H1 (cell line): Measurements from ENCODE around the gene GRIPAP1. TPM values are rescaled to one million over a fixed set of nuclear protein-coding genes. Genes with fewer than 3 reads are reported as not detected.

Source experiments
- CTCF ChIA-PET: fragments of 300-600 bp; sonication (Branson Sonifier 250); formaldehyde crosslinking; loops from one replicate; lab custom pipeline; 2021; ENCODE audit not compliant: partially characterized antibody; lab: Charles Lee
- POLR2A ChIA-PET: fragments of 300-600 bp; sonication (Branson Sonifier 250); formaldehyde crosslinking; loops from one replicate; lab custom pipeline; 2021; ENCODE audit warnings: inconsistent platforms; ENCODE audit not compliant: partially characterized antibody; lab: Charles Lee
- DNase-seq, 2 experiments: peaks; one replicate each; pipeline versions ENCODE4 v3.0.0 to v3.0.0-alpha.2; 2010 to 2022; ENCODE audit warnings: low spot score in 2 of 2, low read depth in 1 of 2, mixed read lengths in 1 of 2
- FAIRE-seq: peaks from 2 replicates; lab custom pipeline; 2011; peaks lifted over from hg19 to GRCh38; lab: Jason Lieb, UNC
- H2AFZ ChIP-seq: 2 replicates; pipeline ENCODE4 v1.8.1; 2012; ENCODE audit warnings: low read length, inconsistent platforms
- H2AK5ac ChIP-seq: 2 replicates; pipeline ENCODE4 v1.6.1; 2013; ENCODE audit warnings: low read depth, low read length
- H2BK120ac ChIP-seq: replicated peaks from 2 replicates; pipeline ENCODE3; 2013; ENCODE audit warnings: low read depth, low read length, inconsistent platforms
- H2BK12ac ChIP-seq: 2 replicates; pipeline ENCODE4 v1.6.1; 2013; ENCODE audit warnings: low read depth, low read length
- H2BK15ac ChIP-seq: 2 replicates; pipeline ENCODE4 v1.6.1; 2013; ENCODE audit warnings: low read length
- H2BK20ac ChIP-seq: 2 replicates; pipeline ENCODE4 v1.6.1; 2013; ENCODE audit warnings: low read length
- H2BK5ac ChIP-seq: 2 replicates; pipeline ENCODE4 v1.6.1; 2013; ENCODE audit warnings: low read depth, low read length
- H3K14ac ChIP-seq: 2 replicates; pipeline ENCODE4 v1.6.1; 2013; ENCODE audit warnings: inconsistent platforms; ENCODE audit not compliant: insufficient read length
- H3K18ac ChIP-seq: 2 replicates; pipeline ENCODE4 v1.6.1; 2013; ENCODE audit warnings: low read length; ENCODE audit errors: extremely low read depth
- H3K23ac ChIP-seq: 2 replicates; pipeline ENCODE4 v1.6.1; 2013; ENCODE audit warnings: inconsistent platforms; ENCODE audit not compliant: insufficient read length
- H3K23me2 ChIP-seq: 2 replicates; pipeline ENCODE4 v1.6.1; 2013; ENCODE audit warnings: low read depth, low read length
- H3K27ac ChIP-seq: 2 replicates; pipeline ENCODE4 v1.6.1; 2011; ENCODE audit warnings: low read depth, low read length, inconsistent platforms
- H3K27me3 ChIP-seq, 4 experiments: replicated peaks in 1 of 4; 1 replicate in 1 of 4; 2 replicates in 3 of 4; pipeline versions ENCODE4 v1.6.1 to v1.8.1; 2011 to 2013; ENCODE audit warnings: low read length in 3 of 4, mild to moderate bottlenecking in 3 of 4, inconsistent platforms in 2 of 4, mixed read lengths in 2 of 4, moderate library complexity in 1 of 4; ENCODE audit not compliant: control insufficient read depth in 3 of 4, insufficient read depth in 3 of 4; ENCODE audit errors: extremely low read depth in 1 of 4
- H3K36me3 ChIP-seq, 4 experiments: 2 replicates each; pipeline versions ENCODE4 v1.6.1 to v1.8.1; 2011 to 2013; ENCODE audit warnings: mild to moderate bottlenecking in 4 of 4, low read length in 3 of 4, moderate library complexity in 2 of 4, control low read depth in 1 of 4, inconsistent platforms in 1 of 4; ENCODE audit not compliant: insufficient read depth in 4 of 4, control insufficient read depth in 2 of 4
- H3K4ac ChIP-seq: replicated peaks from 2 replicates; pipeline ENCODE3; 2013; ENCODE audit warnings: low read length, low read depth, mixed read lengths, inconsistent platforms; ENCODE audit not compliant: insufficient read length
- H3K4me1 ChIP-seq, 4 experiments: replicated peaks in 1 of 4; 1 replicate in 1 of 4; 2 replicates in 3 of 4; pipeline versions ENCODE4 v1.6.1 to v1.8.1; 2011 to 2013; ENCODE audit warnings: low read length in 3 of 4, inconsistent platforms in 2 of 4, mixed read lengths in 1 of 4; ENCODE audit not compliant: insufficient read depth in 4 of 4, control insufficient read depth in 3 of 4
- H3K4me2 ChIP-seq, 2 experiments: 2 replicates each; pipeline versions ENCODE4 v1.6.1 to v1.8.1; 2011 to 2013; ENCODE audit warnings: low read depth in 2 of 2, low read length in 2 of 2, control low read depth in 1 of 2, inconsistent platforms in 1 of 2, mild to moderate bottlenecking in 1 of 2; ENCODE audit not compliant: insufficient read depth in 1 of 2
- H3K4me3 ChIP-seq, 4 experiments: fragments of 200-600, 300-600 bp in 1 of 4; sonication (generic), shearing (Covaris generic), sonication (Bioruptor Twin) in 1 of 4; 2 replicates each; pipeline versions ENCODE4 v1.5.1 to v1.8.1; 2011 to 2016; ENCODE audit warnings: low read length in 4 of 4, low read depth in 3 of 4, control low read depth in 2 of 4, inconsistent platforms in 2 of 4, mild to moderate bottlenecking in 2 of 4, mixed read lengths in 1 of 4, moderate library complexity in 1 of 4; ENCODE audit not compliant: insufficient read depth in 2 of 4; ENCODE audit errors: extremely low read depth in 1 of 4
- H3K56ac ChIP-seq: replicated peaks from 2 replicates; pipeline ENCODE3; 2013; ENCODE audit warnings: low read depth, mild to moderate bottlenecking, mixed read lengths, low read length, inconsistent platforms; ENCODE audit not compliant: insufficient read length
- H3K79me1 ChIP-seq: 2 replicates; pipeline ENCODE4 v1.6.1; 2013; ENCODE audit warnings: low read depth, low read length, control low read depth
- H3K79me2 ChIP-seq, 2 experiments: 2 replicates each; pipeline versions ENCODE4 v1.6.1 to v1.8.1; 2012 to 2013; ENCODE audit warnings: low read length in 2 of 2, mild to moderate bottlenecking in 2 of 2, inconsistent platforms in 1 of 2; ENCODE audit not compliant: insufficient read depth in 2 of 2, control insufficient read depth in 1 of 2
- H3K9ac ChIP-seq, 4 experiments: replicated peaks in 1 of 4; 1 replicate in 1 of 4; 2 replicates in 3 of 4; pipeline versions ENCODE4 v1.6.1 to v1.8.1; 2011 to 2013; ENCODE audit warnings: low read depth in 3 of 4, low read length in 3 of 4, control low read depth in 2 of 4, mild to moderate bottlenecking in 2 of 4, moderate library complexity in 2 of 4, inconsistent platforms in 1 of 4; ENCODE audit errors: extremely low read depth in 1 of 4
- H3K9me3 ChIP-seq, 2 experiments: 2 replicates each; pipeline versions ENCODE4 v1.6.1 to v1.8.1; 2012 to 2013; ENCODE audit warnings: mild to moderate bottlenecking in 2 of 2, moderate library complexity in 2 of 2, control low read depth in 1 of 2, inconsistent platforms in 1 of 2, low read depth in 1 of 2, low read length in 1 of 2, mixed read lengths in 1 of 2; ENCODE audit not compliant: insufficient read depth in 2 of 2
- H4K20me1 ChIP-seq, 2 experiments: replicated peaks in 1 of 2; 2 replicates each; pipeline versions ENCODE3 to v1.8.1; 2011 to 2013; ENCODE audit warnings: inconsistent platforms in 2 of 2, low read length in 2 of 2, mild to moderate bottlenecking in 1 of 2; ENCODE audit not compliant: insufficient read depth in 2 of 2, control insufficient read depth in 1 of 2
- H4K5ac ChIP-seq: 2 replicates; pipeline ENCODE4 v1.6.1; 2013; ENCODE audit warnings: low read length, low read depth, mixed read lengths, inconsistent platforms; ENCODE audit not compliant: insufficient read length
- H4K8ac ChIP-seq: 2 replicates; pipeline ENCODE4 v1.8.0; 2013; ENCODE audit warnings: mild to moderate bottlenecking, moderate library complexity, low read length, inconsistent platforms; ENCODE audit not compliant: insufficient read depth; ENCODE audit errors: extremely low read depth
- H4K91ac ChIP-seq: replicated peaks from 2 replicates; pipeline ENCODE3; 2013; ENCODE audit warnings: low read length, mixed read lengths, inconsistent platforms; ENCODE audit not compliant: insufficient read length
- ASH2L ChIP-seq: fragments of 200-600, 300-600 bp; sonication (generic); IDR thresholded peaks from one replicate; pipeline ENCODE4 v1.7.1; 2017; ENCODE audit warnings: low read length
- CBX8 ChIP-seq: fragments of 300-800, 300-1000 bp; sonication (generic); IDR thresholded peaks from 2 replicates; pipeline ENCODE4 v1.7.1; 2016; ENCODE audit warnings: low read depth, low read length, borderline replicate concordance
- CEBPB ChIP-seq: IDR thresholded peaks from 2 replicates; pipeline ENCODE4 v1.6.1; 2012; ENCODE audit warnings: low read depth, low read length
- EP300 ChIP-seq, 2 experiments: IDR thresholded peaks; 1 replicate in 1 of 2; 2 replicates in 1 of 2; pipeline ENCODE4 v1.6.1; 2011 to 2012; ENCODE audit warnings: low read depth in 2 of 2, low read length in 2 of 2, mild to moderate bottlenecking in 2 of 2, borderline replicate concordance in 1 of 2, inconsistent platforms in 1 of 2, moderate library complexity in 1 of 2
- EZH2 ChIP-seq: fragments of 200-600 bp; sonication (generic); IDR thresholded peaks from 2 replicates; pipeline ENCODE4 v1.7.1; 2012; ENCODE audit warnings: low read depth, mild to moderate bottlenecking, moderate library complexity, low read length, inconsistent platforms; ENCODE audit not compliant: severe bottlenecking
- MAFK ChIP-seq: IDR thresholded peaks from 2 replicates; pipeline ENCODE4 v1.6.1; 2012; ENCODE audit warnings: low read depth, mild to moderate bottlenecking, improper control_type of control experiment, low read length
- SIRT6 ChIP-seq: IDR thresholded peaks from one replicate; pipeline ENCODE4 v1.7.1; 2012; ENCODE audit warnings: low read length, inconsistent platforms
- SP4 ChIP-seq: IDR thresholded peaks from 2 replicates; pipeline ENCODE4 v1.6.1; 2012; ENCODE audit warnings: low read length, inconsistent platforms
- TAF1 ChIP-seq: IDR thresholded peaks from 2 replicates; pipeline ENCODE4 v1.6.1; 2011; ENCODE audit warnings: mild to moderate bottlenecking, low read depth, low read length
- YY1 ChIP-seq: IDR thresholded peaks from 2 replicates; pipeline ENCODE4 v1.6.1; 2011; ENCODE audit warnings: low read depth, mild to moderate bottlenecking, low read length
- WGBS, 2 experiments: shearing (Covaris generic) in 1 of 2; methylation state at CpG; one replicate each; pipeline versions ENCODE4 v1.1.6 to v1.1.7; 2013 to 2015; ENCODE audit warnings: low lambda C conversion rate in 2 of 2, mixed read lengths in 2 of 2, inconsistent platforms in 1 of 2, low coverage in 1 of 2, missing lambda C conversion rate in 1 of 2; ENCODE audit not compliant: insufficient replicate concordance in 2 of 2, insufficient coverage in 1 of 2, insufficient read length in 1 of 2; ENCODE audit errors: extremely low coverage in 1 of 2, missing lambda C conversion rate in 1 of 2; 5-methylcytosine and 5-hydroxymethylcytosine counted together
- polyA plus RNA-seq, 7 experiments: library from polyadenylated mRNA; depleted of rRNA in 3 of 7; stranded (reverse) in 5 of 7; unstranded in 2 of 7; fragments of >200 nt in 5 of 7; fragments of 200-250 nt in 2 of 7; gene quantifications; 1 replicate in 5 of 7; 2 replicates in 1 of 7; 4 replicates in 1 of 7; pipeline versions ENCODE4 v1.2.1 to v1.2.3, GENCODE V29; 2011 to 2013; ENCODE audit warnings: missing spikeins in 2 of 7, mixed read lengths in 2 of 7
- total RNA-seq: library from RNA; stranded (reverse); fragmentation: NEBNext Ultra II Directional; extraction: Animal tissue kit (Norgen Biotek cat#: 25700); gene quantifications from 2 replicates; pipeline ENCODE4 v1.2.1, GENCODE V29; 2021

GRIPAP1 gene
- total and polyA plus RNA-seq, 2 of the 8 experiments (the other 6 are each of a cell fraction or from before 2014, with no cell fraction given), result 21.6 to 55.9 TPM

- no peak within 1 kb of the TSS for H2BK15ac ChIP-seq
- H3K4me2 ChIP-seq, result peak within 1 kb of the TSS; percentile 72 to 90
- WGBS, 2 experiments, result no CpG with 5 or more reads among the region's 53 CpGs
- H3K4me1 ChIP-seq, result peaks cover 0 to 7% (median 2%) of the 10 kb centered on the region in 4 experiments; a peak in 4 of 7 replicates
- H4K5ac ChIP-seq, result peak within 1 kb of the TSS; percentile 87
- H3K23ac ChIP-seq, result no peak within 1 kb of the TSS
- peaks cover 0 to 2% of the 10 kb centered on the region in 2 experiments for H4K20me1 ChIP-seq
- H3K14ac ChIP-seq, result no peak within 1 kb of the TSS
- peaks cover 0 to 13% (median 6%) of the 10 kb centered on the region in 4 experiments; a peak in 6 of 8 replicates for H3K36me3 ChIP-seq
- H3K18ac ChIP-seq, result no peak within 1 kb of the TSS; the same call in none of the 2 replicates
- peaks cover 4% of the 10 kb centered on the region; the same call in 1 of the 2 replicates for H3K23me2 ChIP-seq
- H4K91ac ChIP-seq, result no peak within 1 kb of the TSS
- FAIRE-seq, result no peak
- no peak within 1 kb of the TSS for H2AK5ac ChIP-seq
- peaks cover 16 to 46% of the 10 kb centered on the region in 2 experiments; a peak in 3 of 4 replicates for H3K79me2 ChIP-seq
- no peaks in the 10 kb centered on the region for H3K9me3 ChIP-seq
- H3K4ac ChIP-seq, result no peak within 1 kb of the TSS
- peak within 1 kb of the TSS; percentile 98 for H2AFZ ChIP-seq
- peaks cover 7% of the 10 kb centered on the region; the same call in 1 of the 2 replicates for H3K79me1 ChIP-seq
- peak within 1 kb of the TSS; percentile 80 to 94 (median 91) for H3K4me3 ChIP-seq
- no peak within 1 kb of the TSS for H3K56ac ChIP-seq
- no peak within 1 kb of the TSS for H2BK120ac ChIP-seq
- no peaks in the 10 kb centered on the region for H3K27me3 ChIP-seq
- peak within 1 kb of the TSS; percentile 96; the same call in 1 of the 2 replicates for H2BK5ac ChIP-seq
- peak within 1 kb of the TSS; percentile 82 to 97 (median 94) for H3K9ac ChIP-seq
- POLR2A ChIA-PET, result interaction anchor here (0.7 to 6.7 kb wide), 9 partner anchors 11 to 87 kb away, joined by 3 to 70 read pairs (median 8); partner anchors contain the start of genes KCND1, PQBP1, SLC35A2 and TIMM17B
- peak within 1 kb of the TSS; percentile 97 for H3K27ac ChIP-seq
- H2BK20ac ChIP-seq, result no peak within 1 kb of the TSS
- H2BK12ac ChIP-seq, result peak within 1 kb of the TSS; percentile 92; the same call in 1 of the 2 replicates
- CTCF ChIA-PET, result interaction anchor here (2.0 kb wide), 1 partner anchor 9 kb away, joined by 4 read pairs; no protein-coding TSS in a partner anchor
- DNase-seq, result peak in 1 of 2 experiments; percentile 76
- H4K8ac ChIP-seq, result peak within 1 kb of the TSS; percentile 95
- TF ChIP-seq ASH2L, result peak; percentile 30
- no peak for TF ChIP-seq SIRT6
- no peak for TF ChIP-seq MAFK
- TF ChIP-seq EZH2, result no peak
- TF ChIP-seq TAF1, result peak; percentile 59; the same call in 1 of the 2 replicates
- no peak for TF ChIP-seq CBX8
- no peak for TF ChIP-seq EP300 (IDR thresholded peaks at IDR 0.05; ENCODE audit: borderline replicate concordance in 1 of 2, low read depth in 2 of 2, low read length in 2 of 2)
- no peak for TF ChIP-seq CEBPB
- 0 out of 2 replicates have a peak, but pooled peaks have one; percentile 17 for TF ChIP-seq YY1
- TF ChIP-seq SP4, result no peak
These were observed 44.6 kb downstream of the GRIPAP1 start, which contains the start of gene OTUD5 for GRCh38 chrX:48957477-48957826. OTUD5 (minus strand) TSS chrX:48957607; CDS start chrX:48957570, 37 bp downstream.
